ENCODE data around the gene SND1.

The SND1 gene

DNA sequence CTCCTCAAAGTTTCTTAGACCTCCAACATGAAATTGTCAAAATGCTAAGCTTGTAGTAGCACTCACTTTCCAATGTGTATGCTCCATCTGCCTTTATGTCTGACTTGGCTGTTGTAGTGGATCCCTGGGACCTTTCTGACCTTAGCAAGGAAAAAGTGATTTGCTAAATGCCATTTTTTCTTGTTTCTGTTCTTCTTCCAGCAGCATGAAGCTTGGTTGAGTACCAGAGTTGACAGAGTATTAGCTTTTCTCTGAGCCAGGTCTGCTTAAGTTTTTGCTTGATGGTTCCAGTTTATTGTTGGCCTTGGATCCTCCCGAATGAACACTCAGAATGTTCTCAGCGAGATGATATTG is 168.7 kb downstream of the SND1 start:
- Histone ChIP-seq H3K9ac (ENCODE audit: low read length) (no peak overlapping the region), H4K20me1 (ENCODE audit: insufficient read depth, low read length) (peaks cover 20% of the 10 kb centered on the region), H3K79me2 (ENCODE audit: low read length) (peaks cover 93% of the 10 kb centered on the region), H3K27me3 (replicated peaks; ENCODE audit: insufficient read depth, low read length) (no peaks in the 10 kb centered on the region), H3K36me3 (replicated peaks; ENCODE audit: insufficient read depth, low read length) (no peaks in the 10 kb centered on the region), H3K9me2 (replicated peaks; ENCODE audit: insufficient read depth, low read length) (no peaks in the 10 kb centered on the region), H3K9me3 (replicated peaks; ENCODE audit: insufficient read depth, low read length) (no peaks in the 10 kb centered on the region), H3K27ac (ENCODE audit: low read length) (no peak overlapping the region), H3K4me2 (ENCODE audit: low read depth, low read length) (no peak overlapping the region), H2AFZ (ENCODE audit: low read length) (no peak overlapping the region), H3K4me3 (ENCODE audit: low read length) (no peak overlapping the region), H3F3A (ENCODE audit: insufficient read depth, low read length) (no peaks in the 10 kb centered on the region), H3K4me1 (ENCODE audit: low read length) (no peaks in the 10 kb centered on the region)
- no peak for TF ChIP-seq EZH2 (optimal IDR thresholded peaks at IDR 0.05; ENCODE audit: low read depth, low read length)
- no peak for TF ChIP-seq EZH2phosphoT487 (IDR thresholded peaks at IDR 0.05; ENCODE audit: low read length)
- TF ChIP-seq, protein P1, sequence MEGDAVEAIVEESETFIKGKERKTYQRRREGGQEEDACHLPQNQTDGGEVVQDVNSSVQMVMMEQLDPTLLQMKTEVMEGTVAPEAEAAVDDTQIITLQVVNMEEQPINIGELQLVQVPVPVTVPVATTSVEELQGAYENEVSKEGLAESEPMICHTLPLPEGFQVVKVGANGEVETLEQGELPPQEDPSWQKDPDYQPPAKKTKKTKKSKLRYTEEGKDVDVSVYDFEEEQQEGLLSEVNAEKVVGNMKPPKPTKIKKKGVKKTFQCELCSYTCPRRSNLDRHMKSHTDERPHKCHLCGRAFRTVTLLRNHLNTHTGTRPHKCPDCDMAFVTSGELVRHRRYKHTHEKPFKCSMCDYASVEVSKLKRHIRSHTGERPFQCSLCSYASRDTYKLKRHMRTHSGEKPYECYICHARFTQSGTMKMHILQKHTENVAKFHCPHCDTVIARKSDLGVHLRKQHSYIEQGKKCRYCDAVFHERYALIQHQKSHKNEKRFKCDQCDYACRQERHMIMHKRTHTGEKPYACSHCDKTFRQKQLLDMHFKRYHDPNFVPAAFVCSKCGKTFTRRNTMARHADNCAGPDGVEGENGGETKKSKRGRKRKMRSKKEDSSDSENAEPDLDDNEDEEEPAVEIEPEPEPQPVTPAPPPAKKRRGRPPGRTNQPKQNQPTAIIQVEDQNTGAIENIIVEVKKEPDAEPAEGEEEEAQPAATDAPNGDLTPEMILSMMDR (IDR thresholded peaks at IDR 0.05; ENCODE audit: low read length) = no peak
- DNase-seq = no peak

GRCh38 chr7:127821146-127821545 is 169.2 kb downstream of the SND1 start:
- no peaks in the 10 kb centered on the region for H3K4me1 ChIP-seq (ENCODE audit: low read length)
- no peak overlapping the region for H2AFZ ChIP-seq (ENCODE audit: low read length)
- no peaks in the 10 kb centered on the region for H3K36me3 ChIP-seq (replicated peaks; ENCODE audit: insufficient read depth, low read length)
- H3K4me2 ChIP-seq (ENCODE audit: low read depth, low read length) = no peak overlapping the region
- H4K20me1 ChIP-seq (ENCODE audit: insufficient read depth, low read length) = peaks cover 16% of the 10 kb centered on the region
- no peaks in the 10 kb centered on the region for H3K9me3 ChIP-seq (replicated peaks; ENCODE audit: insufficient read depth, low read length)
- no peaks in the 10 kb centered on the region for H3K9me2 ChIP-seq (replicated peaks; ENCODE audit: insufficient read depth, low read length)
- no peak overlapping the region for H3K27ac ChIP-seq (ENCODE audit: low read length)
- peaks cover 93% of the 10 kb centered on the region for H3K79me2 ChIP-seq (ENCODE audit: low read length)
- H3F3A ChIP-seq (ENCODE audit: insufficient read depth, low read length) = no peaks in the 10 kb centered on the region
- H3K27me3 ChIP-seq (replicated peaks; ENCODE audit: insufficient read depth, low read length) = no peaks in the 10 kb centered on the region
- no peak for DNase-seq
- TF ChIP-seq EZH2 (optimal IDR thresholded peaks at IDR 0.05; ENCODE audit: low read depth, low read length) (no peak), EZH2phosphoT487 (IDR thresholded peaks at IDR 0.05; ENCODE audit: low read length) (no peak)
- no peak overlapping the region for H3K9ac ChIP-seq (ENCODE audit: low read length)
- H3K4me3 ChIP-seq (ENCODE audit: low read length) = no peak overlapping the region

DNA sequence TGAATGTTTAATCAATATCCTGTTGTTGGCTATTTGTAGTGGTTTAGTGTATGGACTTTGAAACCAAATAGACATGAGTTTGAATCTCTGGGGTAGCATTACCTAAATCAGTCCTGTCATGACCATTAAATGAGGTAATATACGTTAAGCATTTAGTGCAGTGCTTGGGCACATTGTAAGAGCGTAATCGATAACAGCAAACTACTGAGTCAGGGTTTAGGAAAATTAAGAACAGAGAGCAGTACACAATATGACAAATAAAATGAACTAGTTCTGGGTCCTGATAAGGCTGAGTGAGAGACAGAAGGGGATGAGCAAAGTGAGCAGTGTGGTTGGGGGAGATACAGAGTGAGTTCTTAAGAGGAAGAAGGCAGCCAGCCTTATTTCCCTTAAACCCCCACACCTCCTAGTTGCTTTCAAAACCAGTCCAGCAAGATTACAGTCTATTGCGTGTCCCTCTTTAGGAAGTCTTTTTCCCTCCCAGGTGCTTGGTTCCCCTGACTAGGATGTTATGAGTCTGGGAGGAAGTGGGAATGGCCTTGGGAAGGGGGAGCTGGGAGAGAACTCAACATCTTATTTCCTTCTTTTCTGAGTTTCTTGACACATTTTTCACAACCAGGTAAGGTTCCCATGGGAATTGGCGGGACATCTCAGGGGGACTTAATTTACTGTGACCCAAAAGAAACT is 171.0 kb downstream of the SND1 start:
- Histone ChIP-seq H3K9ac (ENCODE audit: low read length) (no peak overlapping the region), H3K79me2 (ENCODE audit: low read length) (peaks cover 92% of the 10 kb centered on the region), H3K36me3 (replicated peaks; ENCODE audit: insufficient read depth, low read length) (no peaks in the 10 kb centered on the region), H3K9me2 (replicated peaks; ENCODE audit: insufficient read depth, low read length) (no peaks in the 10 kb centered on the region), H3F3A (ENCODE audit: insufficient read depth, low read length) (no peaks in the 10 kb centered on the region), H3K4me3 (ENCODE audit: low read length) (no peak overlapping the region), H3K4me2 (ENCODE audit: low read depth, low read length) (no peak overlapping the region), H3K27me3 (replicated peaks; ENCODE audit: insufficient read depth, low read length) (no peaks in the 10 kb centered on the region), H2AFZ (ENCODE audit: low read length) (no peak overlapping the region), H3K4me1 (ENCODE audit: low read length) (no peaks in the 10 kb centered on the region), H3K9me3 (replicated peaks; ENCODE audit: insufficient read depth, low read length) (no peaks in the 10 kb centered on the region), H4K20me1 (ENCODE audit: insufficient read depth, low read length) (peaks cover 13% of the 10 kb centered on the region), H3K27ac (ENCODE audit: low read length) (no peak overlapping the region)
- TF ChIP-seq EZH2phosphoT487 (IDR thresholded peaks at IDR 0.05; ENCODE audit: low read length) = no peak
- TF ChIP-seq, protein P1 (IDR thresholded peaks at IDR 0.05; ENCODE audit: low read length) = no peak
- no peak for TF ChIP-seq EZH2 (optimal IDR thresholded peaks at IDR 0.05; ENCODE audit: low read depth, low read length)
- DNase-seq = no peak

DNA sequence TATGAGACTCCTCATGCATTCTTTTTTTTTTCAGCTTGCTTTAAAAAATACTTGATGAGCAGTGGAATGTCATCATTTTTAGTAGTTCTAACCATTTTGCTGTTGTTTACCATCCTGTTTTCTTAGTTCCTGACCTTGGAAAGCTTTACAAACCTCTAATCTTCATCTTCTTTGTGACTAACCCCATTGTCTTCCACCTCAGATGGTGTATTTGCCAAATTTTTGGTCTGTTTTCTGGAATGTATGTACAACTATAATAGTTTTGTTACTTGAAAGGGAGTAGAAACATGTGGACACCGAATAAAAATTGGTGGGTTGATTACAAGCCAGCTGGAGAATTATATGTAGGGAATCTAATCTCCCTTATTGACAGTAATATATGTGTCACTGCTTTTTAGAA is 172.7 kb downstream of the SND1 start:
- H3K9me3 ChIP-seq (replicated peaks; ENCODE audit: insufficient read depth, low read length) = no peaks in the 10 kb centered on the region
- H3K36me3 ChIP-seq (replicated peaks; ENCODE audit: insufficient read depth, low read length) = no peaks in the 10 kb centered on the region
- no peaks in the 10 kb centered on the region for H3K9me2 ChIP-seq (replicated peaks; ENCODE audit: insufficient read depth, low read length)
- H3K27me3 ChIP-seq (replicated peaks; ENCODE audit: insufficient read depth, low read length) = no peaks in the 10 kb centered on the region
- no peak for DNase-seq
- no peak overlapping the region for H3K4me3 ChIP-seq (ENCODE audit: low read length)
- peaks cover 5% of the 10 kb centered on the region; the same call in 1 of the 2 replicates for H4K20me1 ChIP-seq (ENCODE audit: insufficient read depth, low read length)
- no peaks in the 10 kb centered on the region; the same call in 1 of the 2 replicates for H3F3A ChIP-seq (ENCODE audit: insufficient read depth, low read length)
- H3K27ac ChIP-seq (ENCODE audit: low read length) = no peak overlapping the region
- H3K4me2 ChIP-seq (ENCODE audit: low read depth, low read length) = no peak overlapping the region
- H3K4me1 ChIP-seq (ENCODE audit: low read length) = peaks cover 8% of the 10 kb centered on the region
- no peak overlapping the region for H2AFZ ChIP-seq (ENCODE audit: low read length)
- H3K9ac ChIP-seq (ENCODE audit: low read length) = no peak overlapping the region
- TF ChIP-seq EZH2phosphoT487 (IDR thresholded peaks at IDR 0.05; ENCODE audit: low read length) = no peak
- TF ChIP-seq EZH2 (optimal IDR thresholded peaks at IDR 0.05; ENCODE audit: low read depth, low read length) = no peak
- TF ChIP-seq, protein P1 (IDR thresholded peaks at IDR 0.05; ENCODE audit: low read length) = no peak
- H3K79me2 ChIP-seq (ENCODE audit: low read length) = peaks cover 91% of the 10 kb centered on the region

Data from MM.1S (cell line).